ENCODE measurements around the gene ESPNL. TPM values are rescaled to one million over a fixed set of nuclear protein-coding genes. Genes with fewer than 3 reads are reported as not detected.

The ESPNL gene
- polyA plus RNA-seq, 1 donor (not counting 4 experiments of a cell fraction or from before 2014, with no cell fraction given) = 0.16 TPM

DNA sequence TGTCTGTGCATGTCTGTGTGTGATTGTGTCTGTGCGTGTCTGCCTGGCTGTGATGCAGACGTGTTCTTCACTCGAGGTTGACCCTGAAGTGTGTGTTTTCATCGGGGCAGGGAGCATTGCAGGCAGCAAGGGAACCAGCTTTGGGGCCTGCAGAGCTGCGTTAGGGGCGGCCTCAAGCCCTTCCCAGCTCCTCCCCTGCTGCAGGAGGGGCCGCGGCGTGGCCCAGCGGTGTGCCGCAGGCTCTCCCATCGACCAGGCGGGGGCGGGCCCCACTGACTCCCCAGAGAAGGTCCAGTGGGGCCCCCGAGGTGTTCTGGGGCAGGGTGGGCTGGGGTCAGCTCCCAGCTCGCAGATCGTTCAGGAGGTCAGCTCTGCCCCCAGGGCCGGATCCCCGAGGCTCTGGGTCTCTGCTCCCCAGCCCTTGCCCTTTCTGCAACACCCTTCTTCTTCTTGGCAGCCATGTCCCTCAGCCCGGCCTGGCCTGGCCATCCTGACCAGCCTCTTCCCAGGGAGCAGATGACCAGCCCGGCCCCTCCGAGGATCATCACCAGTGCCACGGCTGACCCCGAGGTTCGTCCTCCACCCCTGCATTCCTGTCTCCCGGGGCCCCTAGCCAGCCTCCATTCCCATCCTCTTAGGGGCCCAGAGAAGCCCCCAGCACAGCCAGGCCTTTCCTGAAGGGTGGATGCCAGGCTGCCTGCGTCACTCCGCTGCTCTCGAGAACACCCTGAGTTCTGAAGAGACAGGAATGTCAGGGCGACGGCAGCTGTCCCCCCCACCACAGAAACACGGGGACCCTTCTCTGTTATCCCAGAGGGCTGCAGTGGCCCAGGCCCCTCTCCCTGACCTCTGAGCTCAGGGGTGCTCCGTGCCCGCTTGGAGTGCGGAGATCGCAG is 27.3 kb downstream of the ESPNL start:
- no peaks in the 10 kb centered on the region for H3K36me3 ChIP-seq (ENCODE audit: control insufficient read depth in 2 of 2, extremely low read depth in 1 of 2, insufficient read depth in 2 of 2, low read length in 2 of 2)
- FAIRE-seq = no peak
- no peak for DNase-seq (ENCODE audit: low read depth, low spot score)
- peak overlapping the region; percentile 76 for H2AFZ ChIP-seq (ENCODE audit: control insufficient read depth, low read length)
- no peaks in the 10 kb centered on the region for H4K20me1 ChIP-seq (ENCODE audit: control insufficient read depth, extremely low read depth, insufficient read depth, low read length)
- TF ChIP-seq EZH2 (IDR thresholded peaks at IDR 0.05; ENCODE audit: low read length) = no peak
- TF ChIP-seq, protein P1, sequence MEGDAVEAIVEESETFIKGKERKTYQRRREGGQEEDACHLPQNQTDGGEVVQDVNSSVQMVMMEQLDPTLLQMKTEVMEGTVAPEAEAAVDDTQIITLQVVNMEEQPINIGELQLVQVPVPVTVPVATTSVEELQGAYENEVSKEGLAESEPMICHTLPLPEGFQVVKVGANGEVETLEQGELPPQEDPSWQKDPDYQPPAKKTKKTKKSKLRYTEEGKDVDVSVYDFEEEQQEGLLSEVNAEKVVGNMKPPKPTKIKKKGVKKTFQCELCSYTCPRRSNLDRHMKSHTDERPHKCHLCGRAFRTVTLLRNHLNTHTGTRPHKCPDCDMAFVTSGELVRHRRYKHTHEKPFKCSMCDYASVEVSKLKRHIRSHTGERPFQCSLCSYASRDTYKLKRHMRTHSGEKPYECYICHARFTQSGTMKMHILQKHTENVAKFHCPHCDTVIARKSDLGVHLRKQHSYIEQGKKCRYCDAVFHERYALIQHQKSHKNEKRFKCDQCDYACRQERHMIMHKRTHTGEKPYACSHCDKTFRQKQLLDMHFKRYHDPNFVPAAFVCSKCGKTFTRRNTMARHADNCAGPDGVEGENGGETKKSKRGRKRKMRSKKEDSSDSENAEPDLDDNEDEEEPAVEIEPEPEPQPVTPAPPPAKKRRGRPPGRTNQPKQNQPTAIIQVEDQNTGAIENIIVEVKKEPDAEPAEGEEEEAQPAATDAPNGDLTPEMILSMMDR (optimal IDR thresholded peaks at IDR 0.05 in 1 of 3, IDR thresholded peaks at IDR 0.05 in 1 of 3, conservative IDR thresholded peaks at IDR 0.05 in 1 of 3; ENCODE audit: extremely low read depth in 1 of 3, insufficient read depth in 2 of 3, low read length in 3 of 3) = no peak
- no peaks in the 10 kb centered on the region for H3K79me2 ChIP-seq (ENCODE audit: control insufficient read depth, insufficient read depth, low read length)
- dilution Hi-C loops (cut with MboI; ENCODE audit: extremely low pct_ligation_motif_present, low sequenced_read_pairs) = no loop called here
- no peaks in the 10 kb centered on the region for H3K9me1 ChIP-seq (ENCODE audit: control insufficient read depth, extremely low read depth, insufficient read depth, low read length)
- H3K27me3 ChIP-seq (ENCODE audit: control insufficient read depth, extremely low read depth, insufficient read depth, low read length) = peaks cover 5% of the 10 kb centered on the region
- H3K9me3 ChIP-seq (ENCODE audit: control insufficient read depth, low read depth, low read length) = no peaks in the 10 kb centered on the region
- H3K4me3 ChIP-seq (ENCODE audit: control insufficient read depth in 2 of 3, extremely low read depth in 1 of 3, insufficient read depth in 2 of 3, low read depth in 1 of 3, low read length in 3 of 3) = no peak overlapping the region
- H3K9ac ChIP-seq (ENCODE audit: control insufficient read depth, extremely low read depth, insufficient read depth, low read length) = no peak overlapping the region
- no peak overlapping the region for H3K4me2 ChIP-seq (ENCODE audit: control insufficient read depth, extremely low read depth, insufficient read depth, low read depth, low read length)
- no peak overlapping the region for H3K27ac ChIP-seq (ENCODE audit: control insufficient read depth, insufficient read depth, low read length)
- no peaks in the 10 kb centered on the region for H3K4me1 ChIP-seq (ENCODE audit: control insufficient read depth, extremely low read depth, insufficient read depth, low read length)

DNA sequence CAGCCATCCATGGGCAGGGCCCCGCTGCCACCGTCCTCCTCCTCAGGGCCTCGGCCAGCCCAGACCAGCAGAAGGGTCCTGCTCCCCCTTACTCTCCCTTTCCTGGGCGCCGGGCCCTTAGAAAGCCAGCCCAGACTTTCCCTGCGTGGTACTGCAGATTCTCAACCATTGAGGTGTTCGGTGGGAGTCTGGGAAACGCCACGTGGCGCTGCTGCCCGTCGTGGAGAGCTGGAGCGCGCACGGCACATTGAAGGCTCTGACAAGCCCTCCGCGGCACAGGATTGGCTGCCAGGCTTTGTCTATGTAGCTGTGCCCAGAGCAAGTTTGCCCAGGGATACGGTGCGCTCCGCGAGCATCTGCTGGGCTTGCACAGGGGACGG is 27.9 kb downstream of the ESPNL start:
- H3K79me2 ChIP-seq (ENCODE audit: control insufficient read depth, insufficient read depth, low read length) = no peaks in the 10 kb centered on the region
- no peaks in the 10 kb centered on the region for H3K9me1 ChIP-seq (ENCODE audit: control insufficient read depth, extremely low read depth, insufficient read depth, low read length)
- no peak for TF ChIP-seq EZH2 (IDR thresholded peaks at IDR 0.05; ENCODE audit: low read length)
- TF ChIP-seq, protein P1 (optimal IDR thresholded peaks at IDR 0.05 in 1 of 3, IDR thresholded peaks at IDR 0.05 in 1 of 3, conservative IDR thresholded peaks at IDR 0.05 in 1 of 3; ENCODE audit: extremely low read depth in 1 of 3, insufficient read depth in 2 of 3, low read length in 3 of 3) = no peak
- no peak overlapping the region for H3K4me2 ChIP-seq (ENCODE audit: control insufficient read depth, extremely low read depth, insufficient read depth, low read depth, low read length)
- H3K36me3 ChIP-seq (ENCODE audit: control insufficient read depth in 2 of 2, extremely low read depth in 1 of 2, insufficient read depth in 2 of 2, low read length in 2 of 2) = no peaks in the 10 kb centered on the region
- peaks cover 5% of the 10 kb centered on the region for H3K27me3 ChIP-seq (ENCODE audit: control insufficient read depth, extremely low read depth, insufficient read depth, low read length)
- H3K9ac ChIP-seq (ENCODE audit: control insufficient read depth, extremely low read depth, insufficient read depth, low read length) = no peak overlapping the region
- no peak overlapping the region for H3K27ac ChIP-seq (ENCODE audit: control insufficient read depth, insufficient read depth, low read length)
- no peaks in the 10 kb centered on the region for H4K20me1 ChIP-seq (ENCODE audit: control insufficient read depth, extremely low read depth, insufficient read depth, low read length)
- H3K4me1 ChIP-seq (ENCODE audit: control insufficient read depth, extremely low read depth, insufficient read depth, low read length) = no peaks in the 10 kb centered on the region
- H3K4me3 ChIP-seq (ENCODE audit: control insufficient read depth in 2 of 3, extremely low read depth in 1 of 3, insufficient read depth in 2 of 3, low read depth in 1 of 3, low read length in 3 of 3) = no peak overlapping the region
- dilution Hi-C loops (cut with MboI; ENCODE audit: extremely low pct_ligation_motif_present, low sequenced_read_pairs) = no loop called here
- no peaks in the 10 kb centered on the region for H3K9me3 ChIP-seq (ENCODE audit: control insufficient read depth, low read depth, low read length)
- DNase-seq (ENCODE audit: low read depth, low spot score) (no peak), FAIRE-seq (no peak)
- H2AFZ ChIP-seq (ENCODE audit: control insufficient read depth, low read length) = no peak overlapping the region
